Astrocyte of the cerebellum (primary cell): ENCODE measurements around the gene HLA-A.
"Not testable (repeated sequence)": the region's sequence is repeated elsewhere in the genome, so short reads cannot be mapped to it uniquely, and the experiment has no call there.

Experiments
- DNase-seq: peaks from one replicate; pipeline ENCODE4 v3.0.0-alpha.2; 2011; ENCODE audit warnings: low read depth
- H3K4me3 ChIP-seq: 2 replicates; pipeline ENCODE4 v1.5.1; 2011; ENCODE audit warnings: mild to moderate bottlenecking, low read depth, low read length, moderate library complexity
- CTCF ChIP-seq: IDR thresholded peaks from 2 replicates; pipeline ENCODE4 v1.5.1; 2012; ENCODE audit warnings: low read length, low read depth, moderate library complexity, mild to moderate bottlenecking; ENCODE audit errors: missing control alignments
- in situ Hi-C: cut with HindIII; loops from 2 replicates; pipeline ENCODE4 v1.10.0; 2017; ENCODE audit warnings: low sequenced_read_pairs

HLA-A gene

GRCh38 chr6:29927841-29928388, 14.4 kb upstream of the HLA-A start:
- in situ Hi-C loops = no loop called here
- no peak overlapping the region for H3K4me3 ChIP-seq
- DNase-seq = no peak
- TF ChIP-seq CTCF = no peak

DNA sequence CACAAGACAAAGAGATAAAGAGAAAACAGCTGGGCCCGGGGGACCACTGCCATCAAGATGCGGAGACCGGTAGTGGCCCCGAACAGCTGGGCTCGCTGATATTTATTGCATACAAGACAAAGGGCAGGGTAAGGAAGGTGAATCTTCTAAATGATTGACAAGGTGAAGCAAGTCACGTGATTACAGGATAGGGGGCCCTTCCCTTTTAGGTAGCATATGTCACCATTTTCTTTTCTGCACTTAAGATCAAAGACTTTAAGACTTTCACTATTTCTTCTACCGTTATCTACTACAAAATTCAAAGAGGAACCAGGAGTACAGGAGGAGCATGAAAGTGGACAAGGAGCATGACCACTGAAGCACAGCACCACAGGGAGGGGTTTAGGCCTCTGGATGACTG, 12.3 kb upstream of the HLA-A start:
- H3K4me3 ChIP-seq, DNase-seq, in situ Hi-C loops: not testable (repeated sequence)

DNA sequence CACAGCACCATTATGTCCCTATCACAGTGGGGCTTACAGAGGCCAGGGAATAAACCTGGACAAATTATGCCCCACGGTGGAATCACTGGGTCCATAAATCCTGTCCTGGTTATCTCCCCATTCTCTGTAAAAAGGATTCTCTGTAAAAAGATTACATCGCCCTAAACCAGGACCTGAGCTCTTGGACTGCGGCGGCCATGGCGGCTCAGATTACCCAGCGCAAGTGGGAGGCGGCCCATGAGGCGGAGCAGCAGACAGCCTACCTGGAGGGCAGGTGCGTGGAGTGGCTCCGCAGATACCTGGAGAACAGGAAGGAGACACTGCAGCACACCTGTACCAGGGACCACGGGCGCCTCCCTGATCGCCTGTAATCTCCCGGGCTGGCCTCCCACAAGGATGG, 8.4 kb upstream of the HLA-A start:
- H3K4me3 ChIP-seq = no peak overlapping the region
- DNase-seq = no peak
- TF ChIP-seq CTCF = no peak
- in situ Hi-C loops = no loop called here

DNA sequence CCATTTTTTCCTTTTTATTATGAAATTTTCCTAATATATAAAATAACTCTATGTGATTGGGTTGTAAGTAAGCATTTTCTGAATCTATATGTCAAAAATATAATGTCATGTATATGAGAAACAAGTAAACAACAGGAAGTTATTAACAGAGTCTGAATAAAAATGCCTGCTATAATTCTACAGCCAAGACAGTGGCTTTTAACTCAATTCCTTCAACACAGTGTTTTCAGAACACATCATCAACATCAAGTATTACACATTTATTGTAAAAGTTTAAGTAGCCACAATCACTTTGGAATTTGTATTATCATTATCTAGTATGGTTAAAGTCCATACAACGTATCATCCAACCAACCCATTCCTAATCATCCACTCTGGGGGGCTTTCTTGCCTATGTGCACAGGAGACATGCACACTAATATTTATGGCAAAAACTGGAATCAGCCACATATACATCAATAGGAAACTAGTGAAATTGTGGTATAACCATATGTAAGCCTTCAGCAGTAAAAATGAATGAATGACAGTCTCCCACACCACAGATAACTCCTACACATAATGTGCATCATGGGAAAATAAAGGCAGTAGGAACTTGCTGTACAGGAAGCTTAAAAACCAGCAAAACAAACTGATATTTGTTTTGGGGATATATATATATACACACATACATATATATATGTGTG, 6.9 kb upstream of the HLA-A start:
- TF ChIP-seq CTCF = no peak
- DNase-seq = no peak
- H3K4me3 ChIP-seq = no peak overlapping the region
- in situ Hi-C loops = no loop called here

DNA sequence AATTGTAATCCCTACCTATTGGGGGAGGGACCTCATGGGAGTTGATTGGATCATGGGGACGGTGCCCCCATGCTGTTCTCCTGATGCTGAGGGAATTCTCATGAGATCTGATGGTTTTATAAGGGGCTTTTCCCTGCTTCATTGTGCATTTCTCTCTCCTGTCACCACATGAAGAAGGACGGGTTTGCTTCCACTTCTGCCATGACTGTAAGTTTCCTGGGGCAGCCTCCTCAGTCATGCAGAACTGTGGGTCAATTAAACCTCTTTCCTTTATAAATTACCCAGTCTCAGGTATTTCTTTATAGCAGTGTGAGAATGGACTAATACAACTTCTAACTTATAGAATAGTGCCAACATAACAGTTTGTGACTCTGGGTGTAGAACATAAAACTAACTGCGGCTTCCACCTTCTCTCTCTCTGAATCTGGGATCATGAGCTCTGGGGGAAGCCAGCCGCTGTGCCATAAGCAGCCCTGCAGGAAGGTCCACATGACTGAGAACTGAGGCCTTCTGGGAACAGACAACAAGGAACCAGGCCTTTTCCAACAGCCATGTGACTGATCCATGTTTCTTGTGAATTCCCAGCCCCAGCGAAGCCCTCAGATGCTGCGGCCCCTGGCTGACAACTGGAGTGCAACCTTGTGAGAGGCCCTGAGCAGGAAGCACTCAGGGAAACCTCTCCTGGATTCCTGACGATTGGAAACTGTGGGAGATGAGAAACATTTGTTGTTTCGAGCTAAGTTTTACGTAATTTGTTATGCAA, 3.4 kb upstream of the HLA-A start:
- no peak for TF ChIP-seq CTCF
- in situ Hi-C loops = no loop called here
- no peak for DNase-seq
- no peak overlapping the region for H3K4me3 ChIP-seq

DNA sequence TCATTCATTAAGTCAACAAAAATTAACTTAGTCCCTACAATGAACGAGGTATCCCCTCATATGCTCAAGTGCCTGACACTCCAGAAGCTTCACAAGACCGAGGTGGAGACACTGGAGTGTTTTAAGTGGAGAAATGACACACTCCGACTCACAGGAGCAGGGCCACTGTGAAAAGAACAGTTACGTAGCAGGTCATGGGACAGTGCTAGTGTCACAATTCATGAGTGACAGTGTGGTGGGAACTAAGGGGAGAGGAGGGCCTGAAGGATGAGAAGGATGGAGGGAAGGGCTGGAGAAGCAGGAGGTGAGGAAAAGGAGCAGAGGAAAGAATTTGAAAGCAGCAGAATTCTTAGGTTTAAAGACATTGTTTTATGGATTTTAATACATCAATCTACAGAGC, 1.3 kb upstream of the HLA-A start:
- in situ Hi-C loops = no loop called here
- no peak overlapping the region for H3K4me3 ChIP-seq
- DNase-seq = no peak
- no peak for TF ChIP-seq CTCF

GRCh38 chr6:29941471-29941870, 861 bp upstream of the HLA-A start:
- TF ChIP-seq CTCF = no peak
- H3K4me3 ChIP-seq = no peak overlapping the region
- DNase-seq = no peak
- in situ Hi-C loops = no loop called here
